Stimulated activated CD8-positive, alpha-beta memory T cell treated with anti-CD3 and anti-CD28 coated beads, Interleukin-7, amount 100 ng/mL, for 24 hours (primary cell): ENCODE measurements around the gene TANGO2.

Experiments
- DNase-seq: peaks from one replicate; pipeline ENCODE4 v3.0.0-alpha.2; 2020; ENCODE audit warnings: low read depth

TANGO2 gene

GRCh38 chr22:20087319-20088262 is 66.7 kb downstream of the TANGO2 start:
- DNase-seq, result no peak

- DNase-seq, result no peak
Measured at GRCh38 chr22:20088263-20088648, 67.3 kb downstream of the TANGO2 start.

GRCh38 chr22:20089226-20089976 is 68.5 kb downstream of the TANGO2 start:
- no peak for DNase-seq

GRCh38 chr22:20089977-20090729 is 69.2 kb downstream of the TANGO2 start:
- DNase-seq, result no peak

- DNase-seq, result no peak
Measured at GRCh38 chr22:20090730-20091240, 69.9 kb downstream of the TANGO2 start.

- DNase-seq, result no peak
Measured at GRCh38 chr22:20091690-20092476, 71.0 kb downstream of the TANGO2 start.

GRCh38 chr22:20092477-20092854 is 71.6 kb downstream of the TANGO2 start:
- no peak for DNase-seq

- no peak for DNase-seq
Measured at GRCh38 chr22:20093418-20094196, 72.7 kb downstream of the TANGO2 start.

- no peak for DNase-seq
Measured at GRCh38 chr22:20094197-20094807, 73.4 kb downstream of the TANGO2 start.

GRCh38 chr22:20095521-20095920 is 74.6 kb downstream of the TANGO2 start:
- DNase-seq, result no peak

- no peak for DNase-seq
Measured at GRCh38 chr22:20096574-20097420, 75.9 kb downstream of the TANGO2 start.

GRCh38 chr22:20099099-20099711 is 78.3 kb downstream of the TANGO2 start:
- DNase-seq, result no peak

- no peak for DNase-seq
Measured at GRCh38 chr22:20101638-20102037, 80.7 kb downstream of the TANGO2 start.

GRCh38 chr22:20102203-20102780 is 81.4 kb downstream of the TANGO2 start:
- no peak for DNase-seq

- DNase-seq, result no peak
Measured at GRCh38 chr22:20105456-20106204, 84.7 kb downstream of the TANGO2 start.

- no peak for DNase-seq
Measured at GRCh38 chr22:20106205-20106848, 85.4 kb downstream of the TANGO2 start.

- DNase-seq, result no peak
Measured at GRCh38 chr22:20106849-20107237, 85.9 kb downstream of the TANGO2 start.
